ENCODE results near the gene LAMTOR1.

The LAMTOR1 gene

DNA sequence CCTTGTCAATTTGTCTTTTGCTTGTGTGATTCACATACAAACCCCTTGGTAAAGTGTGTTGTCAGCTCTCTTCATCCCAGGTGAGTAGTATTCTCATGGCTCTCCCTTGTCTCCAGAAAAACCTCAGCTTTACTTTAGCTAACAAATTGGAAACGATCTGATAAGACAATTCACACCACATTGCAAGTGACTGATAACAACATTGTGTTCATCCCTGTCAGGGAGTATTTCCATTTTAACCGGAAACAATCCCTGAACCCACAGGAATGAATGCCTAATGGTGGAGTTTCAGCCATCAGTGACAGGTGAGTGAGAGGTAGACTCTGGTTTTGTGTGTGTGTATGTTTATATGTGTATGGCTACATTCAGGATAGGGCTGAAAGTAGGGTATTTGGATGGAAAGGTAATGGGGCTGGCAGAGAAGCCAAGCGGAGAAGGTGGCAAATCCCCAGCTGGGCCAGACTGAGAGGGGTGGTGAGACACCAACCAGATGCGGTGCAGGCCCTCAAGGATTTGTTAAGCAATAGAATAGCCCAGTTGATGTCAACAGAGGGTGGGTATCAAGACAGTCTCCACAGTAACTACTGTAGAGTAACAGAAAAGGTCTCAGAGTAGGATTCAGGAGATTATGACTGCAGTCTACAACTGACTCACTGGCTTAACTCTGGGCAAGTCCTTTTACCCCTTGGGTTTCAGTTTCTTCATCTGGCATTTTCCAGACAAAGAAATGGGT is 14.9 kb downstream of the LAMTOR1 start:
- no peak for TF ChIP-seq RAD21 (IDR thresholded peaks at IDR 0.05; ENCODE audit: low read depth)
- TF ChIP-seq TEAD4 (IDR thresholded peaks at IDR 0.05), result no peak
- TF ChIP-seq NFIC (IDR thresholded peaks at IDR 0.05), result no peak
- TF ChIP-seq TAF1 (IDR thresholded peaks at IDR 0.05; ENCODE audit: low read depth), result no peak
- no peak for TF ChIP-seq FOXM1 (IDR thresholded peaks at IDR 0.05; ENCODE audit: borderline replicate concordance, low read depth)
- TF ChIP-seq, protein P1, sequence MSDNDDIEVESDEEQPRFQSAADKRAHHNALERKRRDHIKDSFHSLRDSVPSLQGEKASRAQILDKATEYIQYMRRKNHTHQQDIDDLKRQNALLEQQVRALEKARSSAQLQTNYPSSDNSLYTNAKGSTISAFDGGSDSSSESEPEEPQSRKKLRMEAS (IDR thresholded peaks at IDR 0.05), result no peak
- no peak for TF ChIP-seq CREB1 (IDR thresholded peaks at IDR 0.05; ENCODE audit: low read depth)
- TF ChIP-seq EP300 (IDR thresholded peaks at IDR 0.05; ENCODE audit: borderline replicate concordance), result no peak
- no peak for TF ChIP-seq TCF12 (IDR thresholded peaks at IDR 0.05; ENCODE audit: low read depth)
- no peak for TF ChIP-seq CEBPB (IDR thresholded peaks at IDR 0.05)
- TF ChIP-seq EGR1 (IDR thresholded peaks at IDR 0.05), result no peak
- TF ChIP-seq, protein P2, sequence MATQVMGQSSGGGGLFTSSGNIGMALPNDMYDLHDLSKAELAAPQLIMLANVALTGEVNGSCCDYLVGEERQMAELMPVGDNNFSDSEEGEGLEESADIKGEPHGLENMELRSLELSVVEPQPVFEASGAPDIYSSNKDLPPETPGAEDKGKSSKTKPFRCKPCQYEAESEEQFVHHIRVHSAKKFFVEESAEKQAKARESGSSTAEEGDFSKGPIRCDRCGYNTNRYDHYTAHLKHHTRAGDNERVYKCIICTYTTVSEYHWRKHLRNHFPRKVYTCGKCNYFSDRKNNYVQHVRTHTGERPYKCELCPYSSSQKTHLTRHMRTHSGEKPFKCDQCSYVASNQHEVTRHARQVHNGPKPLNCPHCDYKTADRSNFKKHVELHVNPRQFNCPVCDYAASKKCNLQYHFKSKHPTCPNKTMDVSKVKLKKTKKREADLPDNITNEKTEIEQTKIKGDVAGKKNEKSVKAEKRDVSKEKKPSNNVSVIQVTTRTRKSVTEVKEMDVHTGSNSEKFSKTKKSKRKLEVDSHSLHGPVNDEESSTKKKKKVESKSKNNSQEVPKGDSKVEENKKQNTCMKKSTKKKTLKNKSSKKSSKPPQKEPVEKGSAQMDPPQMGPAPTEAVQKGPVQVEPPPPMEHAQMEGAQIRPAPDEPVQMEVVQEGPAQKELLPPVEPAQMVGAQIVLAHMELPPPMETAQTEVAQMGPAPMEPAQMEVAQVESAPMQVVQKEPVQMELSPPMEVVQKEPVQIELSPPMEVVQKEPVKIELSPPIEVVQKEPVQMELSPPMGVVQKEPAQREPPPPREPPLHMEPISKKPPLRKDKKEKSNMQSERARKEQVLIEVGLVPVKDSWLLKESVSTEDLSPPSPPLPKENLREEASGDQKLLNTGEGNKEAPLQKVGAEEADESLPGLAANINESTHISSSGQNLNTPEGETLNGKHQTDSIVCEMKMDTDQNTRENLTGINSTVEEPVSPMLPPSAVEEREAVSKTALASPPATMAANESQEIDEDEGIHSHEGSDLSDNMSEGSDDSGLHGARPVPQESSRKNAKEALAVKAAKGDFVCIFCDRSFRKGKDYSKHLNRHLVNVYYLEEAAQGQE (IDR thresholded peaks at IDR 0.05; ENCODE audit: low read depth), result no peak
- no peak for TF ChIP-seq ZBTB7A (IDR thresholded peaks at IDR 0.05; ENCODE audit: low read depth)

DNA sequence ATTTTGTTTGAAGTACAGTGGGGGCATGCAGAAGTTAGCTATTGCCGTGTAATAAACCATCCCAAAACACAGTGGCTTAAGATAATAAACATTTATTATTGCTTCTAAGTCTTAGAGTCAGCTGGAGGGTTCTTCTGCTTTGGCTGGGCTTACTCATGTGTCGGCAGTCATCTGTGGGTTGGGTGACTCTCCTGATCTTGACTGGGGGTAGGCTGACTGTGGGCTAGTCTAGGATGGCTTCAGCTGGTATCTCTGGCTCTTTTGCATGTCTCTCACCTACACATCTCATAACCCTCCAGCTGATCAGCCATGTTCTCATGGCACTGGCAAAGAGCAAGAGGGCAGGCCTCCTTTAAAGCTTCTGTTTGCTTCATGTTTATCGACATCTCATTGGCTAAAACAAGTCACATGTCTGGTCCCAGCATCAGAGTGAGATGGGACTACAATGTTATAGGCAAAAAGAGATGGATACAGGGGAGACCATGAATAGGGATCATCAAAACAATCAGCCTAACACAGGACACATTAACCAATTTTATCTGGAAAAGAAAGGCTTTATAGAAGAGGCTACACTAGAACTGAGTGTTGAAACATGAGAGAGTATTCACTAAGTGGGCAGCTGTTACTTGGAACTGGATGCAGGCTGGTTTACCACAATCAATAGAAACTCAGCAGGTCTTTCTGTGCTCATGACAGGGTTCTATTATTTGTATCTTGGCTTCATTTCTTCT is 17.3 kb downstream of the LAMTOR1 start:
- TF ChIP-seq CREB1 (IDR thresholded peaks at IDR 0.05; ENCODE audit: low read depth), result no peak
- TF ChIP-seq, protein P3, sequence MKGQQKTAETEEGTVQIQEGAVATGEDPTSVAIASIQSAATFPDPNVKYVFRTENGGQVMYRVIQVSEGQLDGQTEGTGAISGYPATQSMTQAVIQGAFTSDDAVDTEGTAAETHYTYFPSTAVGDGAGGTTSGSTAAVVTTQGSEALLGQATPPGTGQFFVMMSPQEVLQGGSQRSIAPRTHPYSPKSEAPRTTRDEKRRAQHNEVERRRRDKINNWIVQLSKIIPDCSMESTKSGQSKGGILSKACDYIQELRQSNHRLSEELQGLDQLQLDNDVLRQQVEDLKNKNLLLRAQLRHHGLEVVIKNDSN (IDR thresholded peaks at IDR 0.05), result peak; percentile 79

DNA sequence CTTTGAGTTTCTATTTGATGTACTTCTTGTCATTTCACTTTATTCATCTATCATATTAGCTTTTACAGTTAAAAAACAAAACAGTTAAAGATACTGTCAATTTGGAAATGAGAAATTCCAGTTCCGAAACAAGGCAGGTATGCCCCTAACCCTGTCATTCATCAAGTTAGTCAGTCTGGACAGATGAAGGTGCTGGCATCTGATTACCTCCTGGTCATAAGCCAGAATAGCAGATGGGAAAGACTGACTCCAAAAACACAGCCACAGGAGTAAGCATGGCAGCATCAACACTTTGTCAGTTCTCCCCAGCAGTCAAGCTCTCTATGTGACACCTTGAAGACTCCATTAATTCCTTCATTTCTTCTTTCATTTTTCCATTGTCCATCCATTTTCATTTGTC is 18.1 kb downstream of the LAMTOR1 start:
- TF ChIP-seq YY1 (IDR thresholded peaks at IDR 0.05; ENCODE audit: low read depth) (no peak), EGR1 (IDR thresholded peaks at IDR 0.05) (no peak), TCF12 (IDR thresholded peaks at IDR 0.05; ENCODE audit: low read depth) (no peak), TEAD4 (IDR thresholded peaks at IDR 0.05) (no peak), CEBPB (IDR thresholded peaks at IDR 0.05) (no peak), CREB1 (IDR thresholded peaks at IDR 0.05; ENCODE audit: low read depth) (no peak)
- TF ChIP-seq, protein P2 (IDR thresholded peaks at IDR 0.05; ENCODE audit: low read depth), result no peak
- TF ChIP-seq, protein P3 (IDR thresholded peaks at IDR 0.05), result no peak
- TF ChIP-seq, protein P1 (IDR thresholded peaks at IDR 0.05), result no peak

DNA sequence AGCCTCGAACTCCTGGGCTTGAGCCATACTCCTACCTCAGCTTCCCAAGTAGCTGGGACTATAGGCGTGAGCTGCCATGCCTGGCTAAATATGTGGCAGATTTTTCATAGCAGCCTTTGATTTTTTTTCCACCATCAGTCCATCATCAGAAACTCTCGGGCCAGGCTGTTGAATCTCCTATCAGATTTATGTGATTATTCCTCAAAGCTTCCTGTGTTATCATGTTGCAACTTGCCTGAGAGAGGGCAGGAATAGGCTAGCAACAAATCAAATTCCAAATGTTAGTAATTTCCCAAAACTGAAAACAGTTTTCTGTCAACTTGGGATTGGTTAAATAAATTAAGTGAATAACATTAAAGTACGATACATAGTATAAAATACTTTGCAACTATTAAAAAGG is 19.0 kb downstream of the LAMTOR1 start:
- TF ChIP-seq, protein P3 (IDR thresholded peaks at IDR 0.05), result no peak
- TF ChIP-seq YY1 (IDR thresholded peaks at IDR 0.05; ENCODE audit: low read depth), result no peak
- TF ChIP-seq, protein P2 (IDR thresholded peaks at IDR 0.05; ENCODE audit: low read depth), result no peak
- TF ChIP-seq, protein P1 (IDR thresholded peaks at IDR 0.05), result no peak
- TF ChIP-seq FOXM1 (IDR thresholded peaks at IDR 0.05; ENCODE audit: borderline replicate concordance, low read depth), result no peak
- no peak for TF ChIP-seq CEBPB (IDR thresholded peaks at IDR 0.05)
- TF ChIP-seq EP300 (IDR thresholded peaks at IDR 0.05; ENCODE audit: borderline replicate concordance), result no peak
- no peak for TF ChIP-seq NFIC (IDR thresholded peaks at IDR 0.05)
- no peak for TF ChIP-seq ZBTB7A (IDR thresholded peaks at IDR 0.05; ENCODE audit: low read depth)
- no peak for TF ChIP-seq EGR1 (IDR thresholded peaks at IDR 0.05)
- TF ChIP-seq CREB1 (IDR thresholded peaks at IDR 0.05; ENCODE audit: low read depth), result no peak
- no peak for TF ChIP-seq TAF1 (IDR thresholded peaks at IDR 0.05; ENCODE audit: low read depth)
